SK-N-DZ (cell line): ENCODE results near the gene TMEM269.
"Not testable (repeated sequence)": the region's sequence is repeated elsewhere in the genome, so short reads cannot be mapped to it uniquely, and the experiment has no call there.

Experiments
- DNase-seq: peaks from one replicate; pipeline ENCODE4 v3.0.0-alpha.2; 2015; ENCODE audit warnings: low spot score

TMEM269 gene

GRCh38 chr1:42774928-42775526 lies 9.8 kb upstream of the TMEM269 start:
- no peak for DNase-seq

DNA sequence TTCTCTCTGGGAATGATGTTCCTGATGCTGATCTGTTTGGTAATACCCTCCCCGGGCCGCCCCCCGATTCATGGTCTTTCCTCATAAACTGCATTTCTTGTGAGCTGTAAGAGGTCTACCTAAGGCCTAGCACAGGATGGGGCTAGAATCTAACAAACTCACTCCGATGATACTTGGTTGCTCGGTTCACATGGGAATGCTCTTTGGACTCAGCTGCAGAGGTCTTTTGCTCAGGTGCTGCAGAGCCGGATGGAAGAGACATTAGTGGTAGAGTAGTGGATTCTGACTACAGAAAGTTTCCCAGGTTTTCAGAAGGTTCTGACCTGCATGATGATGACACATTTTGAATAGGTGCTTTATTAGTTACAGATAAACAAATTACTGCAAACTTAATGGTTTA lies 8.3 kb upstream of the TMEM269 start:
- no peak for DNase-seq

- peak; percentile 21 for DNase-seq
Observed at GRCh38 chr1:42777852-42778251, 6.9 kb upstream of the TMEM269 start.

DNA sequence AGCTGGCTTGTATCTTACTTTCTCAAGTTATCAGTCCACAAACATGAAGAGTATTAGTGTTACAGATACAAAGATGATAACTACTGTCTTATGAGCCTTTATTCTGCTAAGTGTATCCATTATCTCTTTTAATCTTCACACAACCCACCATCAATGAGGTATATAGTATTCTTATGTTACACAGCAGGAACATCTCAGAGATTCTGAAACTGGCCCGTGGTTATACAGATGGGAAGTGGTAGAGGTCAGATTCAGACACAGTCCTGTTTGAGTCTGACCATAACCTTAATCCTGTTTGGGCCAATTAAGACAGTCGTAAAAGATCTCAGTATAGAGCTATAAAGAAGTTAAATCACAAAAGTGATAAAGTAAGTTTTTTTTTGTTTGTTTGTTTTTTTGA lies 5.1 kb upstream of the TMEM269 start:
- no peak for DNase-seq

- no peak for DNase-seq
Observed at GRCh38 chr1:42780176-42780575, 4.6 kb upstream of the TMEM269 start.

GRCh38 chr1:42783092-42783491 lies 1.7 kb upstream of the TMEM269 start:
- no peak for DNase-seq

DNA sequence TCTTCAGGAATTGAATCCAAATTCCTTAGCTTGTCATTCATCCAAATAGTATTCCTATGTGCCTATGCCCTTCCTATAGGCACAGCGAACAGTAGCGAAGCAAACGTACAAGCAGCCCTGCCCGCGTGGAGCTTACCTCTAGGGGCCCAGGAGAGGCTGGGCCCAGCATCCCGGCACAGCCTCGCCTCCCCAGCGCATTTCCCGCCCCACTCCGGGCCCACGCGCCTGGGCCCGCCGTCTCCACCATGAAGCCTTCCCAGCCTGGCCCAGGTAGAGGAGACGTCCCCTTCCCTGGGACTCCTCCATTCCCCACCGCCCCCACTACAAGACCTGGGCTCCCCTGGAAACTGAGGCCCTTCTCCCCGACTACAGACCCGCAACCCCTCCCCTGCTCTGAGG lies 245 bp upstream of the TMEM269 start:
- no peak for DNase-seq

DNA sequence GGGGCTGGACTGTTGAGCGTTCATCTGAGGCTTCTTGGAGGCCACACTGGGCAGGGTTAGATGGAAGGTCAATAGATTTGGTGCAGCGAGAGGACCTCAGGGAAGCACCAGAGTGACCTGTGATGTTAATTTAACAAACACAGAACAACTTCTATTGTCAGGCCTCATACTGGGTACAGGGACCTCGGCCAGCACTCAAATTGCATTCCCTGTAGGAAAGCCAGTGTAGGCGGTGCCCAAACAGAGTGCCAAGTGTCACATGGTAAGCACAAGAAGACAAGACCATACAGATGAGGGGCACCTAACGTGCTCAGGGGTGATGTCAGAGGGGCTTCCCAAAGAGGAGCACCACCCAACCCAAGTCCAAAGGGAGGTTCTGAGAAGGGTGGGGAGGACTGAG lies 1.3 kb downstream of the TMEM269 start:
- no peak for DNase-seq

GRCh38 chr1:42788021-42788420 lies 3.2 kb downstream of the TMEM269 start:
- no peak for DNase-seq

DNA sequence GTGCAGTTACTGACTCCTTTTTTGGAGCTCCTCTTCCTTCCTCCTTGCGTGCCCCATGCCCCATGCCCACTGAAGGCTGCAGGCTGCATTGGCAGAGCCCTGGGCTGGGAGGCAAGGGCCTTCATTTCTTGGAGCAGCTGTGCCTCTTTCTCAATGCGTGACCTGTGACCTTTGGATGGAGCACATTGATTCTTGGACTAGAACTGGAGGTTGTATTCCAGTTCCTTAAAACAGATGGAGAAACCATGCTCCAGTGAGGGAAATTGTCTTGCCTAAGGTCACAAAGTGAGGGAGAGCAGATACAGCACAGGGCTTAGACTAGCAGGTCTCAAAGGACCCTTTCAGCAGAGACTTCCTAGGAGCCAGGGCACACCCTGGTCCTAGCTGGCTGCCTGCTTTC lies 9.0 kb downstream of the TMEM269 start:
- no peak for DNase-seq

DNA sequence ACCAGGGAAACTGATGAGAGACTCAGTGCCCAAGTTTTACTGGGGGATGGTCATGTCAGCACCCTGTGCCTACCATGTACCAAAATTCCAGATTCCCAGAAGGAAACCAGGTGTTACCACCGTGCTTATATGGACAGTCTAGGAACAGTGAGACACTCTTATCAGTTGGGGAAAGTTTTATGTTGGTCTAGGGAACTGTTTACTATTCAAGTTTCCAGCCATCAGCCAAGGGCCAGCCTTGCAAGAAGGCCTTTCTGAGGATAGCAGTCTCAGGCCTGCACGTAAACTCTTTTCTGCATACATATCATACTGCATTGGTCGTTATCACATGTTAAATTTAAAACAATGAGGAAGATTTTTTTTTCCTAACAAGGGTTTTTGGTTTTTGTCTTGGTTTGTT lies 12.6 kb downstream of the TMEM269 start:
- DNase-seq, result no peak

DNA sequence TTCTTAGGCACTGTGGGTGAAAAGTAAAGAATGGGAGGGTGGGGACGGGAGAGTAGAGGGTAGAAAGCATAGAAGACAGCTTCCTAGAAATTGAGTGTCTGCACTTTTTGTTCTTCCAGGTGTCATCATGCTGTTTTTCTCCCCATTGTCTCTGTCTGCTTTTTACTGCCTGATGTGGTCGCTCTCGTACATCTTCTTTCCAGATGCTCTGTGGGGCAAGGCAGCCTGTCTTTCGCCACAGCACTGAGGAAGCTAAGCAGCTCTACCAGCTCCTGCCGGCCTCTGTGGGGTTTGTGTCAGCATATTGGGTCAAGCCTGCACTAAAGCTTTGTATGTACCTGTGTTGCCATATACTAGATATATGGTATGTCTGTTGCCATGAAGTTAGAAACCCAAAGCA lies 13.2 kb downstream of the TMEM269 start:
- DNase-seq, result no peak

GRCh38 chr1:42801832-42802473 lies 17.2 kb downstream of the TMEM269 start:
- no peak for DNase-seq

DNA sequence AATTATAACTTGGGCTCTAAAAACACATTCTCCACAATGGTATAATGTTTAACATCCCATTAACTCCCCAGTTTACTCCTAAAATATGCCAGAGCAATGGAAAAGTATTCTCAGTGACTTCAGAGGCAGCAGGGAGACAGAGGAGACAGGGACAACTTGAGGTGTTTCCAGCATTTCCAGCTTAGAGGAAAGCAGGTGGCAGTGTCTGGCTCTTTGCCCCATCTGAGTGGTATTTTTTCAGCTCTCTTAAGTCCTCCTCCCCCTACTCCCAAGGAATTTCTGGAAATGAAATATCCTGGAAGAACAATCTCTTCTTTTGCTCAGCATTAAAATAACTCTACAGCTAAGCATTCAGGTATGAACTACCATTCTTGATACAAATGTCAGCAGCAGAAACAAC lies 21.4 kb downstream of the TMEM269 start:
- DNase-seq, result no peak

DNA sequence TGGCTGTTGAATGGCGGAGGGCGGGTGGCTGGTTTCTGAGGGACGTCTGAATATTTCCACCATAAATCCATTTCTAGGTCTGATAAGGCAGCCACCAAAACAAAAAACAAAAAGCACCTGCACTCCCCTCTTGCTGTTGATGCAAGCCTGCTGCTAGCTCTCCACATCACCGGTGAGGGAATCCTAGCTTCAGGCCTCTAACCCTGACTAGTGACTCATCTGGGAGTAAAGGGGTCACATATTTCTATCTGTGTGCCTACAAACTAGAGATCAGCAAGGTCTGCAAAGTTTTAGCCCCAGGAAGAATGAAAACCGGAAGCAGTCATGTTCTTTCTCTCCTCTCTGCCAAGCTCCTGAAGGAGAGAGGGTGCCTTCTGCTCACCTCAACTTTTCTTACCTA lies 21.8 kb downstream of the TMEM269 start:
- no peak for DNase-seq

DNA sequence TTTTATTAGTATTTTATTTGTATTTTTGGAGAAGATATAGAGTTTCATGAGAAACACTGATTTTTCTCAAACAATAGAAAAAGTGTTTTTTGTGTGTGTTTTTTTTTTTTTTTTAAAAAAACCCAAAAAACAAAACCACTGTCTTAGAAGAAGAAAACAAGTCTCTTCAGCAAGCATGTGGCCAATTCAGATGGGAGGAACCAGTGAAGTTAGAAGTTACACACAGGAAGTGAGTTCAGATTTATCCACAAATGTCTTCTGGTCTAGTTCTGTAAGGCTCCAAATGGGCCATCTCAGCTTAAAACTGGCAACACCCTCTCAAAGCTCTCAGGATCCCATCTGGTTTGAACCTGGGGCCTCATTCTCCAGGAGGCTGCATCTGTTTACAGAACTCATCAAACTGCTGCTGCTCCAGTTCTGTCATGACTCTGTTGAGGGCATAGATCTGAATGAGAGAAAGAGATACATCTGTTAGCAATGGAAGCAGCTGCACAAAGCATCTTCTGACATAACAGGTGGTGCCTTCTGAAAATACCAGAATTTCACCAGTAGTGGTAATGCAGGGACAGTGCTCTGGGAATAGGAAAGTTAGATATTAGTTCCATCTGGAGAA lies 22.4 kb downstream of the TMEM269 start:
- DNase-seq, result no peak

GRCh38 chr1:42814815-42815214 lies 30.0 kb downstream of the TMEM269 start:
- not testable (repeated sequence) for DNase-seq

GRCh38 chr1:42815941-42816584 lies 31.3 kb downstream of the TMEM269 start:
- DNase-seq, result peak; percentile 27

DNA sequence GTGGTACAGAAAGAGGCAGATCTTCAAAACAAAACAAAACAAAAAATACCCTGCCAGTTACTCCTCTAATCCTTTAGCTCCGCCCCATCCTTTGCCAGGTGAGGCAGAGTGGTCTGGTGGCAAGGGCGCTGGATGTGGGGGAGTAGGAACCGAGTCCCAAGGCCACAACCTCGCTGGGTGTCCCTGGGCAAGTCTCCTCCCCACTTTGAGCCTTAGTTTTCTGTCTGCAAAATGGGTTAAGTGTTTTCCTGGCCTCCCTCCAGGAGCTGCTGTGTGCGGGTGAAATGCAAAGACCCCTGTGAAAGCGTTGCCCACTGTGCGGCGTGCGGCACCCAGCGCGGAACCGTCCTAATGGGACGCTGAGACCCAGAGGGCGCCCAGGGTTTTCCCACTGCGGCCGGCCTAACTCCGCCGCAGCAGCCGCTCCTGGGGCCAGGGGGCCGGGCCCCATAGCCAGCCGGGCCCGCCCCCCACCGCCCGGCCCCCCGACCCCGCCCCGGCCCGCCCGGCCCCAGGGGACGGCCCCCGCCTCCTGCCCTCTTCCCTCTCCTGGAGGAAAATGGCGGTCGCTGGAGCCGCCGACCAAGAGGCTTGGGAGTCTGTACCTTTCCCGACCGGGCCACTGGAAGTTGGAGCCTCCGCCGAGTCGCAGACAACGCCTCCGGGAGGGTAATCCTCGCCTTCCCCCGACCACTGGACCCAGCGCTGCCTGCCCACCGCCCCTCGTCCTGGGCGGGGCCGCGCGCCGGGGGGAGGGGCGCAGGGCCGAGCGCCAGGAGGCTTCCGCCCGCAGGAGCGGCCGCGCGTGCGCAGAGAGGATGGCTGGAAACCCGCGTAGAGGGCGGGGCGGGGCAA lies 32.0 kb downstream of the TMEM269 start, which contains the start of the genes ERMAP and SVBP:
TSS of gene ERMAP (plus strand) at position 538 of the 855 bp plus-strand sequence. CDS start 13,327 bp downstream, outside the sequence.
TSS of gene SVBP (minus strand) at position 813 of the 855 bp plus-strand sequence. CDS start 853 bp downstream, outside the sequence.
- DNase-seq, result peak; percentile 84

DNA sequence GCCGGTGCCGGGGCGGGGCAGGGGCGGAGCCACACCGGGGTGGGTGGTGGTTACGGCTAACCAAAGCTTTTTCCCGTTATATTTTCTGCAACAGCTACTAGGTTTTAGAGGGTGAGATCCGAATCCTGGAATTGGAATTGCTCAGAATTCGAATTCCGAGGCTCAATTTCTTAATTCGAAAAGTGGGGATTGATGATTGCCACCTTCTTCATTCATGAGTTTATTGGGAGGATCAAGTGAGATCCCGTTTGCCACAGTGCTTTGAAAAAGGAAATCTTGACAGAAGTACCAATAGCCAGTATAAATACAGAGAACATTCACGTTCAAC lies 32.6 kb downstream of the TMEM269 start:
- DNase-seq, result no peak

DNA sequence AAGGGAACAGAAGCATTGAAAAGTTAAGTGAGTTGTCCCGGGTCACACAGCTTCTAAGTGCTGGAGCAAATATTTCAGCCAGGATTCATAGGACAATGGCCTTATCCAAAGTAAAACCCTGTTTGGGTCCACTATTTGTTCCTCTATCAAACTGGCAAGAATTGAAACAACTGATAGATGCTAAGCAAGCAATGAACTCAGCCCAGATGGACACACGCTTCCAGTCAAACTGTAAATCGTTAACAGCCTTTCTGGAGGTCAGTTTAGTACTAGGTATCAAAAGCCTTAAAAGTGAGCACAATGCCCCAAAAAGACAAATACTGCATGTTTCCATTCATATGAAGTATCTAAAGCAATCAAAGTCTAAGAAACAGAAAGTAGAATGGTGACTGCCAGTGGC lies 33.2 kb downstream of the TMEM269 start:
- DNase-seq, result no peak

DNA sequence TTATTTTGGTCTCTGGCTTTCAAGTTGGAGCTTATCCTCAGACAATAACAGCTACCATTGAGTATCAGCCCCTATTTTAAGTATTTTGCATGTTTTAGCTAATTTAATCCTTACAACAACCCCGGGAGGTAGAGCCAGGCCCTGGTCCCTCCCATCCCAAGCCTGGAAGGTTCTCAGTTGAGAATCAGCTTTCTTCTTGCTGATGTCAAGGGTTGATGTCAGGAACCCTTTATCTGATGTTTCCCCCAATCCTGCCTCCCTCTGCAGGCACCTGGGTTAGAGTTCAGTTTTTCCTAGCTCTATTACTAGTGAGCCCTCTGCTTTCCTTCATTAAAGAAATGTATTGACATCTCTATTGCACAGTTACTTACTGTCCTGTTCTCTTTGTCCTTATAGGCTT lies 36.0 kb downstream of the TMEM269 start:
- DNase-seq, result no peak
